HepG2 (cell line): ENCODE measurements around the gene FIZ1. TPM values are rescaled to one million over a fixed set of nuclear protein-coding genes. Genes with fewer than 3 reads are reported as not detected.

Source experiments
- CSRNP1 ChIP-seq: sonication (generic); formaldehyde crosslinking; IDR thresholded peaks from 2 replicates; pipeline ENCODE4 v1.8.1; 2023; ENCODE audit warnings: mild to moderate bottlenecking, missing genetic modification reagents
- GPBP1L1 ChIP-seq: sonication (generic); formaldehyde crosslinking; IDR thresholded peaks from 2 replicates; pipeline ENCODE4 v1.5.0; 2020; ENCODE audit warnings: mild to moderate bottlenecking, missing genetic modification reagents
- HNF4A ChIP-seq: sonication (generic); formaldehyde crosslinking; IDR thresholded peaks from 2 replicates; pipeline ENCODE4 v1.4.0; 2020; ENCODE audit warnings: missing genetic modification reagents
- MAFK ChIP-seq, 2 experiments: IDR thresholded peaks in 1 of 2; conservative IDR thresholded peaks in 1 of 2; 2 replicates each; pipeline ENCODE4 v1.6.1; 2011; ENCODE audit warnings: improper control_type of control experiment in 2 of 2, low read length in 2 of 2
- NFYB ChIP-seq: sonication (generic); formaldehyde crosslinking; IDR thresholded peaks from 2 replicates; pipeline ENCODE4 v1.4.0; 2020; ENCODE audit warnings: missing genetic modification reagents
- PAF1 ChIP-seq: IDR thresholded peaks from 2 replicates; pipeline ENCODE4 v1.6.1; 2016; ENCODE audit warnings: missing genetic modification reagents, missing compliant biosample characterization
- PRPF4 ChIP-seq: fragments of 200-400 bp; formaldehyde crosslinking; IDR thresholded peaks from 2 replicates; pipeline ENCODE4 v1.6.1; 2016; ENCODE audit warnings: low read length, low read depth; ENCODE audit not compliant: poor library complexity, severe bottlenecking
- RNF219 ChIP-seq: sonication (generic); formaldehyde crosslinking; IDR thresholded peaks from 2 replicates; pipeline ENCODE4 v1.5.0; 2020; ENCODE audit warnings: mild to moderate bottlenecking, missing genetic modification reagents
- SETDB1 ChIP-seq: sonication (generic); formaldehyde crosslinking; IDR thresholded peaks from 2 replicates; pipeline ENCODE4 v1.5.1; 2020; ENCODE audit warnings: missing genetic modification reagents, mild to moderate bottlenecking, borderline replicate concordance
- SNRNP70 ChIP-seq: fragments of 200-400 bp; formaldehyde crosslinking; IDR thresholded peaks from 2 replicates; pipeline ENCODE4 v1.6.1; 2017; ENCODE audit warnings: mild to moderate bottlenecking, low read depth, low read length, moderate library complexity
- SPEN ChIP-seq: sonication (generic); formaldehyde crosslinking; IDR thresholded peaks from 2 replicates; pipeline ENCODE4 v1.5.1; 2020; ENCODE audit warnings: low read depth, mild to moderate bottlenecking, missing genetic modification reagents
- STAT5B ChIP-seq: sonication (generic); formaldehyde crosslinking; IDR thresholded peaks from 2 replicates; pipeline ENCODE4 v1.4.0; 2020; ENCODE audit warnings: missing genetic modification reagents
- XRCC5 ChIP-seq: fragments of 200-400 bp; formaldehyde crosslinking; optimal IDR thresholded peaks from 2 replicates; pipeline ENCODE3; 2017; ENCODE audit warnings: mild to moderate bottlenecking, low read length
- ZBTB26 ChIP-seq: IDR thresholded peaks from 2 replicates; pipeline ENCODE4 v1.6.1; 2016; ENCODE audit warnings: missing compliant biosample characterization, missing genetic modification reagents, borderline replicate concordance
- ZBTB42 ChIP-seq: sonication (generic); formaldehyde crosslinking; IDR thresholded peaks from 2 replicates; pipeline ENCODE4 v1.5.0; 2020; ENCODE audit warnings: mild to moderate bottlenecking, missing genetic modification reagents
- ZBTB46 ChIP-seq: sonication (generic); formaldehyde crosslinking; IDR thresholded peaks from 2 replicates; pipeline ENCODE4 v1.4.0; 2020; ENCODE audit warnings: mild to moderate bottlenecking, missing genetic modification reagents, borderline replicate concordance
- ZBTB7B ChIP-seq: sonication (generic); formaldehyde crosslinking; IDR thresholded peaks from 2 replicates; pipeline ENCODE4 v1.4.0; 2020; ENCODE audit warnings: missing genetic modification reagents
- ZNF234 ChIP-seq: sonication (generic); formaldehyde crosslinking; conservative IDR thresholded peaks from 2 replicates; pipeline ENCODE4 v1.5.1; 2020; ENCODE audit warnings: mild to moderate bottlenecking, missing genetic modification reagents
- ZNF3 ChIP-seq: IDR thresholded peaks from 2 replicates; pipeline ENCODE4 v1.7.0; 2017; ENCODE audit warnings: inconsistent platforms
- ZNF558 ChIP-seq: sonication (generic); formaldehyde crosslinking; IDR thresholded peaks from 2 replicates; pipeline ENCODE4 v1.9.0; 2022; ENCODE audit warnings: mild to moderate bottlenecking, missing genetic modification reagents, borderline replicate concordance
- polyA plus RNA-seq, 8 experiments: library from polyadenylated mRNA; depleted of rRNA in 3 of 8; stranded (reverse) in 7 of 8; unstranded in 1 of 8; fragments of >200 nt; fragmentation: Illumina TruSeq in 4 of 8; extraction: Trizol in 4 of 8; gene quantifications; 2 replicates each; pipeline versions ENCODE4 v1.2.1 to v1.2.3, GENCODE V29; 2011 to 2016; ENCODE audit warnings: low read depth in 4 of 8, missing spikeins in 1 of 8, mixed read lengths in 1 of 8; ENCODE audit not compliant: insufficient read depth in 1 of 8
- total RNA-seq, 5 experiments: library from RNA; depleted of rRNA; stranded (reverse); fragments of >200 nt; fragmentation: Illumina TruSeq; extraction: Trizol; gene quantifications; 2 replicates each; pipeline ENCODE4 v1.2.3, GENCODE V29; 2016; ENCODE audit warnings: low read depth in 1 of 5

FIZ1 gene
- total and polyA plus RNA-seq, 2 of the 13 experiments (the other 11 are each of a cell fraction or from before 2014, with no cell fraction given) = 3.6 to 5.9 TPM

- TF ChIP-seq ZBTB26 (no peak), STAT5B (CRISPR knock-in tag) (no peak), XRCC5 (no peak), PAF1 (CRISPR knock-in tag) (no peak), NFYB (0 out of 2 replicates have a peak, but pooled peaks have one; percentile 11), PRPF4 (no peak), GPBP1L1 (CRISPR knock-in tag) (no peak), ZNF558 (no peak), RNF219 (CRISPR knock-in tag) (no peak), ZBTB42 (CRISPR knock-in tag) (no peak), ZNF3 (no peak), CSRNP1 (no peak), SPEN (peak; percentile 17; the same call in 1 of the 2 replicates), ZBTB7B (CRISPR knock-in tag) (no peak), HNF4A (CRISPR knock-in tag) (no peak), MAFK (conservative IDR thresholded peaks at IDR 0.05 in 1 of 2, IDR thresholded peaks at IDR 0.05 in 1 of 2; ENCODE audit: low read length in 2 of 2) (no peak), ZBTB46 (CRISPR knock-in tag) (no peak), ZNF234 (CRISPR knock-in tag) (no peak), SNRNP70 (no peak), SETDB1 (no peak)
Measured at GRCh38 chr19:55605207-55605636, 5.9 kb upstream of the FIZ1 start (continued).
